Right renal pelvis (tissue), 4 donors: ENCODE results near the gene CDH26. TPM values are rescaled to one million over a fixed set of nuclear protein-coding genes. Genes with fewer than 3 reads are reported as not detected.
A peak's percentile ranks its signal among the peaks of the same experiment; 100 is the strongest.

ENCODE experiments used
- DNase-seq, 4 donors: peaks; one replicate each; pipeline ENCODE4 v3.0.0-alpha.2; 2013; ENCODE audit warnings: low read depth in 4 of 4, low spot score in 3 of 4, missing footprints in 1 of 4
- polyA plus RNA-seq, 4 donors: library from polyadenylated mRNA; unstranded; fragments of 120-200 nt; gene quantifications; one replicate each; pipeline ENCODE4 v1.2.1, GENCODE V29; 2013; ENCODE audit not compliant: insufficient read length in 4 of 4

Gene CDH26
- polyA plus RNA-seq, 4 donors: 0.31 to 1.2 (median 0.76) TPM

DNA sequence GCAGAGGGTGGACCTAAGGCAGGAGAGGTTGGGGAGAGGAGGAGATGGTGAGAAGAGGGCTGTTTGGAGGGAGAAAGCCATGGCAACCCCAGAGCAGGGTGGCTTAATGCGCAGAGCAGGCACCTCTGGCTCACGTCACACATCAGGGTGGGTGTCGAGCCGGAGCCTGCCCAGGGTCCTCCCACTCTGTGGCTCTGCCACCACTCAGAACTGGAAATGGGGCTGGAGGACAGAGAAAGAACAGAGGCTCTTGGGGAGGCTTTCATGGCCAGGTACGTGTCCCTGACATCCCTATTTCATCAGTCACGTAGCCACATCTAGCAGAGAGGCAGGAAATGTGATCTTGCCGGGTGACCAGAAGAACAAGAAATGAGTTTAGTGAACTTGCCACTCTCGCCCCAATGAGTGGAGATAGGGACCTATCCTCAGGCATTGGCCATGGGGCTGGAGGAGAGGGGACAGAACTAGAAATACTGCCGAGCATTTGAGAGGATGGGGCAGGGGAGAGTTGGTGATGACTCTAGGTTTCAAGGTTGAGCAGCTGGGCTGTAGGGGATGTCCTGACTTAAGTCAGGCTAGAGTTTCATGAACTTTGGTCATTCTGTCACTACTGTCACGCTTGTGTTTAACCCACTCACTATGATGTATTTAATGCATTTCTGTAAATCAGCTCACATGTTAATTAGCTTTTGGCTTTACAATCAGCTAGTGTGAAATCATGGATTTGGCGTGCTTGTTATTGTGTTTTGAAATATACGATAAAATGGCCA, 52.7 kb downstream of the CDH26 start:
- DNase-seq: no peak

DNA sequence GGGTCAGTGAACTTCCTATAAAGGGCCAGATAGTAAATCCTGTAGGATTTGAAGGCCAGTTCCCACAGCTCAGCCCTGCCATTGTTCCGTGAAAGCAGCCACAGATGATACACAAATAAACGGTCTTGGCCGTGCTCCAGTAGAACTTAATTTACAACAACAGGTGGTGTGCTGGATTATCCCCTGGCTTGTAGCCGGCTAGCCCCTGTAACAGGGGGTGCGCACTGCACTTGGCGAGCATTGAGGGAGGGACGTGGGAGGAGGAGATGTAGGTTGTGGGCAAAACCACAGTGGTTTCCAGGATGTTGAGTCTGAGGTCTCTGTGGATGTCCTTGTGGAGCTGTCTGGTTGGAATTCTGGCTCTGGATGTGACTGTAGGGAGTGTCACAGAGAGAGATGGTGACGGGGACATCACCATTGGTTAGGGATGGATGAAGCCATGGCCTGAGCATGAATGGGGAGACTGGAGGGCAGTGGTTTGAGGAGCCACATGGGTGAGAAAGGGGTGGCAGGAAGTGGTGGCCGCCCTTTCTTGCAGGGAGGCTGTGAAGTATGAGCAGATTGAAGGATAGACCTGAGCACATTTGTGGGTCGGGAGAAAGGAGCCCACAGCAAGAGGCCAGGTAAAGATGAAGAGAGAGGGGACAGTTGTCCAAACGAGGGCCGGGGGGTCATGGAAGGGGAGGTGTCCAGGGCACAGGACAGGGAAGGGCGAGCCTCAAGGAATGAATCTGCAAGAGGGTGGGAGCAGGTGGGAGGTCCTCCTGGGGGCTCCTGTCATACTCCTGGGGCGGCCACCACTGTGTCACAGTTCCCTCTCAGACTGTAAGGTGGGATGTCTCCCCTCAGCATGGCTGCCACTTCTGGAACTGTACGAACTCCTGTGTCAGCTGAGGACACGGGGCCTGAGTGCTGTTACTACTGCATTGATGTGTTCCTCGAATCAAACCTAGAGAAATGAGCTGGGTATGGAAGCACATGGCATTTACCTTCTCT, 53.6 kb downstream of the CDH26 start:
- DNase-seq: peak in 1 of 4 donors; percentile 23

DNA sequence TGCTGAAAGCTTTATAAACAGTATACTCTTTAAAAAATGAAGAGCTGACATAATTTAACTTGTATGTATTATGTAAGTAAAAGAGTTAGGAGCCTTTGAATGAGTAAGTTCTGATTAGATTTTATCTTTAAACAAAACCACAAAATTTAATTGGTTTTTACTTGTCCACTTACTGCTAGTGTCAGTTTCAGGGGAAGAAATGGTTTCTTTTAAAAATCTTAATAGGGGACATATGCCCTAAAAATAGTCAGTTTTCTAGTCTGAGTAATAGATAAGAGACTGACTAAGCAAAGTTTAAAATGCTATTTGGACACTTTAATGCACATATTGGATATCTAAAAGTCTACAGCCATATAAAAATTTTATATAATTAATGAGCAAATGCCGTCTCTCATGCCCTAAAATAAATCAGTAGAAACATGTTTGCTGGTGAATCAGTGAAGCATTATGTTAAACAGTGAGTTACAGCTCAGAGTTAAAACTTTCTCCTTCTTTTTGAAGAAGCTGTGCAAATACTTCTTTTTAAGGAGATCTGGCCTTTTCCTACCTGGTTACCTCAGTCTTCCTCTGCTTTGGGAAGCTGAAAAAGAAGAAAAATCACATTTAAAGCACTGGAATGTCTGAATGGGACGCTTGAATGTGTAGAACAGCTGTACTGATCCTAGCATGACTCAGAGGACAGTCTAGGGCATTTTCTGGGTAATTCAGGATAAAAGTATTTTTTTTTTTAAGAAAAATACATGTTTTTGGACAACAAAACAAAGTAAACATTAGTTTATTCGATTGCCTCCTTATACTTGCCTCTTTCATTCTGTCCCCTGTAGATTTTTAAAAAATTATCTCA, 55.3 kb downstream of the CDH26 start:
- no peak for DNase-seq

DNA sequence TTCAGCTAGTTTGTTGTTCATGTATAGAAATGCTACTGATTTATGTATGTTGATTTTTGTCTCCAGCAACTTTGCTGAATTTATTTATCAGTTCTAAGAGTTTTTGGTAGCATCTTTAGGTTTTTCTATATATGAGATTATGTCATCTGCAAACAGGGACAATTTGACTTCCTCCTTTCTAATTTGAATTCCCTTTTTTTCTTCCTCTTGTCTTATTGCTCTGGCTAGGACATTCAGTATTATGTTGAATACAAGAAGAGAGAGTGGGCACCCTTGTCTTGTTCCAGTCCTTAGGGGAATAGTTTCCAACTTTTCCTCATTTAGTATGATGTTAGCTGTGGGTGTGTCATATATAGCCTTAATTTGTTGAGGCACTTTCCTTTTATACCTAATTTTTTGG, 58.2 kb downstream of the CDH26 start:
- DNase-seq: no peak

DNA sequence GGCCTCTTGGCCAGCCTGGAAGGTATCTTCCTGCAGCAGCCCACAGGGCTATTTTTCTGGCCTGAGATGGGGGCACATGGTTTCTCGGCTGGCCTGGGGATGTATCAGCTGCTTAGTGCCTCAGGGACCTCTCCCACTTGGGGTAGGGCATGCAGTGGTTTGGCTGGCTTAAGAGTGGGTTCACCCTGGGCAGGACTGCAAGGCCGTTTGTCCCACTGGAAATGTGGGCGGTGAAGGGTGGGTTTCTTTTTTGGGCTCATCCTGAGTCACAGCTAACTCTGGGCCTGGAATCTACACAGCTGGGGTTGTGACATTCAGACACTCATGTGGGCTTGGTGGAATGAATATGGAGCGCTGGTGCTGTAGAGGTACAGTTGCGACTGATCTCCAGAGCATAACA, 62.0 kb downstream of the CDH26 start:
- no peak for DNase-seq

DNA sequence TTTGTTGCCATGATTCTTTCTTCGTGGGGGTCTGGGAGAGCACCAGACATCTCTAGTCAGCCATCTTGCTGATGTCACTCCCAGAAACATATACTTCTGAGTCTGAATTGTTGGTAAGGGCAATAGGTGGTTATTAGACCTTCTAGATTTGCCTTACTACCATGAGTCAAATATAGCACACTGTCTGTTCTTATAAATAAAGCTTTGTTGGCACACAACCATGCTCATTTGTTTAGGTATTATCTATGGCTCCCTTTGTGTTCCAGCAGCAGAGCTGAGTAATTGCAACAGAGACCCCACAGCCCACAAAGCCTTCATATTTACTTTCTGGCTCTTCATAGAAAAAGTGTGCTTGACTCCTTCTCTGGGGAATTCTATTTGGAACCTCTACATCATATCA, 62.9 kb downstream of the CDH26 start:
- no peak for DNase-seq

DNA sequence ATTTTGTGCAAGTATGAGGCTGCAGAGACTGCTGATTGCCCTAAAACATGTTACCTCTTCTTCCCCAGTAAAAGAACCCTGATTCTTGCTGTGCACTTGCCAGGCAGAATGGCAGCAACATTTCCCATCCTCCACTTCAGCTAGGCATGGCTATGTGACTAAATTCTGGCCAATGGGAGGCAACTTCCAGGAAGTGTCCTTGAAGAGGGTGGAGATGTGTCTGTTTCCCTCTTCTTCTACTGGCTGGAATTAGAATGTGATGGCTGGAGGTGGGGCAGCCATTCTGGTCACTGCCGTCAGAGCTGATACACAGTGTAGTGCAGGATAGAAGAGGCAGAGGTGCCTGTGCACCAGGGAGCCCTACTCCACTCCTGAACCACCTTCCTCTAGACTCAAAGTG, 64.6 kb downstream of the CDH26 start:
- no peak for DNase-seq

DNA sequence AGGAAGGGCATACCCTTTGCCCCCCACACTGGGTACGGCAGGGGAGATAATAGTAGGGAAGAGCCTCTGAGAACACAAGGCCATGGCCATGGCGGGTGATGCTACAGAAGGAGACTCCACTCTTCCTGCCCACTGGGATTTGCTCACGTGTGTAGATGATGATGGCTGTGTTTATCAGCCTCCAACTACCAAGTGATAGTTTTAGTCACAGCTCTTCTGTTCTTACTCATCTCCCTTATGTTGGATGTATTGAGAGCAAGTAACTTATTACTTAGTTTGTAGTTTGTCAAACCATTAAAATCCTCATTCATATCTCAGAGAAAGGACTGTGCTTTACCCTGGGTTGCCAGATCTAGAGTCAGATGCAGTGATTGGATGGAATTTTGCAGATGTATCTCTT, 66.0 kb downstream of the CDH26 start:
- no peak for DNase-seq

DNA sequence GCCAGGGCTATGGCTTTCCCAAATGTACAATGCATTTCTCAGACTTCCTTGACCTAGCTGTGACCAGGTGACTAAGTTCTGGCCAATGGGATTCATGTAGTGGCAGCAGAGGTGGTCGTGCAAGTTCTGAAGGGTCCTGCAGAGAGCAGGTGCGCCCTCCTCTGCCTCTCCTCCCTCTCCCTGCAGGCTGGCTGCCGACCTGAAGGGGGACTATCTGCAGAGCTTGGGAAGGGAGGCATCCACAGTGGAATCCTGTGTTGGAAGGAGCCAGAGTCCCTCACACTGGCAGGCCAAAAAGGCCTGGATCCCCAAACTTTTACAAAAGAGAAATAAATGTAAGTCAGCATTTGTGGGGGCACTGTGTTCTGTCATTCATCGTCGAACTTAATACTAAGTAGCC, 66.6 kb downstream of the CDH26 start:
- no peak for DNase-seq

DNA sequence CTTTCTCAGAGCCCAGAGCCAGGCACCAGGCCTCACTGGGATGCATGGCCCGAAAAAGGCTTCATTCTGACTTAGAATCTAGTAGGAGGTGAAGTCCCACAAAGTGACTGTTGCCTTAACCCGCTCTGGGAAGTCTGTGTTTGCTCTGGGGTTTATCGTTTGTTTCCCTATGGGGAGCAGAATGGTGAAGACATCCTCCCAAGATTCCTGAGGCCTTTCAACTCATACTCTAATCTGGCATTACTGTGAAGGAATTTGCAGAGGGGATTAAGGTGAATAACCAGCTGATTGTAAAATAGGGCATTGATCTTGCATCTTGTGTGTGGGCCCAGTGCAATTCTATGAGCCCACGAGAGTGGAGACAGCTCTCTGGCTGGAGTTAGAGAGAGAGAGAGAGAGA, 67.8 kb downstream of the CDH26 start:
- DNase-seq: no peak

DNA sequence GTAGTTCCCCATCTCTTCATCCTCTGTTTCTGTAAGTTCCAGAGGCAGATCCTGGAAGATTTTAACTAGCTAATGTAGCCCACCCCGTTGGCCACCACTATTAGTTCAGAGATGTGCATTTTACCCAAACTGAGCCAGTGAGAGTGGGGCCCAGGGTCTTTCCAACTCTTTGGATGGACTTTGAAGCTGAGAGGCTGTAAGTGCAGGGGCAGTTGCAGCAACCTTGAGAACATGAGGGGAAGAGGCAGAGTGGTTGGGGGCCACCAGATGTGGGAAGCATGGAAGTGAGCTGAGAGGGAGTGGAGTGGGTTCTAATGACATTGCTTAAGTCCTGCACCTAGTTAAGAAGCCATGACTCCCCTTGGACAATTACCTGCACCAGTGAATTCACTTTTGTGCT, 72.2 kb downstream of the CDH26 start:
- no peak for DNase-seq

DNA sequence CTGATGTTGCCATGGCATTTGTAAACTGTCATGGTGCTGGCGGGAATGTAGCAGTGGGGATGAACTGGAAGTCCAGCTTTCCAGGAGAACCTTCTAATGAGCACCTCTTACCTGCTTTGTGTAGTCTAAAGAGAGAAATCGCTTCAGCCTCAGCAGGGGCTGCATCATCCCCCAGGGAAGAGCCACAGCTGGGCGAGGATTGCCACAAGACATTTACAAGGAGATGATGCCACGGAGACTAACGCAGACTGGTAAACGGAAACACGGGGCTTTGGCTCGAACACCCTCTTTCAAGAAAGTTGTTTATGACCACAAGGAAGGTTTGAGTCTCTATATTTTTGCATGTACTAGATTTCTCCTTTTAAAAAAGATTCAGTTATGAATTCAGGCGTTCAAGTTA, 72.9 kb downstream of the CDH26 start:
- no peak for DNase-seq

DNA sequence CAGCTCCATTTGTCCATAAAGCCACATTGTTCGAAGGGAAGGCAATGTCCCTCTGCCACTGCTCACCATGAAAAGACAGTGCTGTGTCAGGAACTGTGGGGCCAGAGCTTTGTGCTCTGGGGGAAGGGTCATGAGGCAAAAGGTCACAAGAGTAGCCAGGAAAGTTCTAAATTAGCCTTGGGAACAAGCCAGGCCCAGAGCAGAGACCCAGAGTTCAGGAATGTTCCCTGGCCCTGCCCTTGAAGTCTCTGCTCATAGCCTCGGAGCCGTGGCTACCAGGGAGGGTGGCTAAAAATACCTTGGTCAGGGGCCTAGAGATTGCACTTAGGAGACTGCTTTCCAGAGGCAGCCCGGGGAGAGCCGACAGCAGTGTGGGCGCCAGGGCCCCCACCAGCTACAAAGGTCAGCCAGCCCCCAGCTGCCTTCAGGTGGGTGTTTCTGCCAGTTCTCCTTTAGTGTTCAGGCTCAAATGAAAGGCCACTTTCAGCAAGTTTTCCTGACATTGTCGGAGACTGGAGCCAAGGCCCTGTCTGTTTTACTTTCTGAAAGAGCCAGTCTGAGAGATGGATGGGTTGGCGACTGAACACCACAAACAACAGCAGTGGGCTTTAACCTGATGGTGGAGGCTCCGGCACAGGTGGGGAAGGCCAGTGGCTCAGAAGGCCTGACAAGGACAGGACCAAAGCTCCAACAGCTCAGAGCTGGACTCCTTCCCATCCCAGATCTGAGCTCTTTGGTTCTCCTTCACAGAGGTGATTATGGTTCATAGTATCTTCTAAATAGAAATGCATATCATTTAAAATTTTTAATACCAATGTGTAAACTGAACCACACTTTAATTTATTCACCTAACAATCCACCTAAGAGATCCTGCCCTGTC, 76.2 kb downstream of the CDH26 start:
- no peak for DNase-seq

DNA sequence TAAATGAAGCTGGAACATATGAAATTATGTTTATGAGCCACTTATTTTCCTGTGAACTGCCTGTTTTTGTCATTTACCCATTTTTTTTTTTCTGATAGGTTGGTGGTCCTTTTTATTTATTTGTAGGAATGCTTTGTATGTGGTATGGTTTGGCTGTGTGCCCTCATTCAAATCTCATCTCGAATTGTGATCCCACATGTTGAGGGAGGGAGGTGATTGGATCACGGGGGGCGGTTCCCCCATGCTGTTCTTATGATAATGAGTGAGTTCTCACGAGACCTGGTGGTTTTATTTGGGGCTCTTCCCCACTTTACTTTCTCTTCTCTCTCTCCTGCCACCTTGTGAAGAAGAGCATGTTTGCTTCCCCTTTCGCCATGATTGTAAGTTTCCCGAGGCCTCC, 77.3 kb downstream of the CDH26 start:
- DNase-seq: no peak

DNA sequence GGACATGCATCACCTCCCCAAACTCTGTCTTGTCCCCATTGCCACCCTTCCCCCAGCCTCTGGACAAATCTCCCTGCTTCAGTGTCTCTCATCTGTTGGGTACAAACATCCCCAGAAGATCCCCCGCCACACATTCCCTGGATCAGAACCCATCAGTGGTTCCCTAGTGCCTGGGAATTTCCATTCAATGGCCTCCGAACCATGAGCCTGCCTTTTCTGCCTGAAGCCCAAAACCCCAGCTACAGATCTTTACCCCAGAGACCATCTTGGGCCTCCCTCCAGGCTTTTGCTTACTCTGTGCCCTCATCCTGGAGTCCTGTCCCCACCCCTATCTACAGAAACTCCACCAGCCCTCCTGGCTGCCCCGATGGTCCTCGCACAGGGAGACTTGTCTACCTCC, 78.1 kb downstream of the CDH26 start:
- DNase-seq: no peak

DNA sequence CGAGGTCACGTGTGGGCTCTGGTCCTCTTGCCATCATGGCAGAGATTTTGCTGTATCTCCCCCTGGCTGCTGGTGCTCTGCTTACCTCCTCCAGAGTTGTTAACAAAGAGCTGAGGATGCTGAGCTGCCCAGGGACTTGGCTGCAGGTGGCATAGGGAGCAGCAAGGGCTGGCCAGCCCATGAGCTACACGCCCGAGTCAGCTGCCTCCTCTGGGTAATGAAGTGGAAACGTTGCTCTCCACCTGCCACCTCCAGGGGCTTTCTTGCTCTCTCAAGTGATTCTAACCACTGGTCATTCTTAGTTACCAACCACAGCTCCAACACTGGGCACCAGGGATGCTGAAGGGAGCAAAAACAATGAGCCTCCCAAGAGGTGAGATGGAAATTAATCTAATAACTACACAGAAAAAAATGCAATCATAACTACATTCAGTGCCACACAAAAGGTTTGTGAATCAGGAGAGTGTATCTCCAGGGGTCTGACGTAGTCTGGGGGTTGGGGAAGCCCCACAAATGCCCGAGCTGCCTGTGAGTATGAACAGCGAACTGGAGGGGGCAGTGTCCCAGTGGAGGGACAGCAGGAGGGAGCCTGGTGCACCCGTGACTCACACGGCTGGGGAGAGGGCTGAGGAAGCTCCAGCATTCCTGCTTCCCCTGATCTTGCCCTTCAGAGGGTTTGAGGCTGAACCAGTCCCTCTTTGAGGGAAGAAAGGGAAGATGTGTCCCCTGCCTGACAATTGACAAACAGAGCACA, 78.7 kb downstream of the CDH26 start:
- no peak for DNase-seq

DNA sequence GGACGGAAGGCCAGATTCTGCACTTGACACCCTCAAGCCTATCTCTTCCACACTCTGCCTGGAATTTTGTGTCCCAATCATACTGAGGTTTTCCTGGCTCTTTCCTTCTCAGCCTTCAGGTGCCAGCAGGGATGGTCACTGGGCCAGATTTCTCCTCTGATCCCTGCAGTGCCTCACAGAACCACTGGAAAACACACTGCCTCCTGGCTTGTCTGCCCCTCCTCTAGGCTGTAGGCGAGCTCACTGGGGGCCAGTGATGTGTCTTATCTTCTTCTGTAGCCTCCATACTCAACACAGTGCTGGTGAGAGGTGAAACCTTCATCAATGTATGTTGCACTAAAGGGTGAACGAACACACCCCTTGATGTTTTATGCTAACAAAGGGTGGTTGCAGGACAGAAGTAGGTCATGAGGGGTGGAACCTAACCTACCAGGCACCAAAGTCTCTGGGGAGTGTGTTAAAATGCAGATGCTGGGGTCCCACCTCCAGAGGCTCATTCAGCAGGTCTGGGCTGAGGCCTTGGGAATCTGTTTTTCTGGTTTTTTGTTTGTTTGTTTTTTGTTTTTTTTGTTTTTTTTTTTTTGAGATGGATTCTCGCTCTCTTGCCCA, 80.3 kb downstream of the CDH26 start:
- DNase-seq: no peak

DNA sequence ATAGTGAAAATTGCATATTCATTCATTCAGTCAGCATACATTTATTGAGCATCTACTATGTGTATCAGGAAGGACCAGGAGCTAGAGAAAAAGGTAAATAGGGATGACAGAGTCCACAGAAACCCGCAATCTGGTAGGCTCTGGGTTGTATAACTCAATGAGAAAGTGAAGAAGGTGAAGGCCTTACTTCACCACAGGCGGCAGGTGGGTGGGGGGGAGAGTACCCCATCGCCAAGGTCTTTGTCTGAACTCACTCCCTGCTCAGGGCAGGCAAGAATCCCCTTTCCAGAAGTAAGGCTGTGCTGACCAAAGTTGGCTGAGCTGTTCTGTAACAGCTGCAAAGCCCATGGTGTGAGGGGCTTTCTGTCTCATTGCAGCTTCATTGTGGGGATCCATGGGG, 81.3 kb downstream of the CDH26 start:
- no peak for DNase-seq
